ENCODE measurements around the gene IKZF4. TPM values are rescaled to one million over a fixed set of nuclear protein-coding genes. Genes with fewer than 3 reads are reported as not detected.

IKZF4 gene
- total RNA-seq (2022) (7.3 and 9.0 TPM in 2 replicates), Bru-seq, nascent RNA (percentile 53 among the genes with signal in this experiment), BruChase-seq, experiment 1, labeled RNA remaining after a 6-hour chase (percentile 76 among the genes with signal in this experiment), BruChase-seq, experiment 2, labeled RNA remaining after a 2-hour chase (percentile 68 among the genes with signal in this experiment)
- long read RNA-seq, result 0 reads

- no peak for DNase-seq
- no peaks in the 10 kb centered on the region for H3K9me3 Mint-ChIP-seq (ENCODE audit: low read depth, unreplicated experiment)
- H3K27me3 Mint-ChIP-seq (ENCODE audit: unreplicated experiment), result no peaks in the 10 kb centered on the region
- H3K4me1 Mint-ChIP-seq (ENCODE audit: low read depth, unreplicated experiment), result no peaks in the 10 kb centered on the region
- BruUV-seq (replicated peaks), result no TSS peak
- H3K4me3 Mint-ChIP-seq (ENCODE audit: low read depth, unreplicated experiment), result no peak within 1 kb of the TSS
- CTCF ChIA-PET, result interaction anchor here (0.6 kb wide), 1 partner anchor 22 kb away, joined by 3 read pairs; no protein-coding TSS in a partner anchor
- H3K36me3 Mint-ChIP-seq (ENCODE audit: insufficient read depth, unreplicated experiment), result peaks cover 7% of the 10 kb centered on the region
- H3K27ac Mint-ChIP-seq (ENCODE audit: unreplicated experiment), result no peak within 1 kb of the TSS
- intact Hi-C loops (cut with micrococcal nuclease; ENCODE audit: unreplicated experiment), result no loop called here
- TF ChIP-seq CTCF (IDR thresholded peaks at IDR 0.05; ENCODE audit: unreplicated experiment), result no peak
Measured at GRCh38 chr12:56020423-56021184, at the start of gene IKZF4. Gene IKZF4, plus strand, starts transcription at chr12:56021043. Its CDS starts 451 bp downstream, at chr12:56021494.

GRCh38 chr12:55972042-55972441, 48.8 kb upstream of the IKZF4 start:
- Mint-ChIP-seq H3K9me3 (ENCODE audit: low read depth, unreplicated experiment) (no peaks in the 10 kb centered on the region), H3K27me3 (ENCODE audit: unreplicated experiment) (no peaks in the 10 kb centered on the region), H3K4me1 (ENCODE audit: low read depth, unreplicated experiment) (peaks cover 21% of the 10 kb centered on the region), H3K36me3 (ENCODE audit: insufficient read depth, unreplicated experiment) (peaks cover 20% of the 10 kb centered on the region), H3K4me3 (ENCODE audit: low read depth, unreplicated experiment) (peak overlapping the region; percentile 13), H3K27ac (ENCODE audit: unreplicated experiment) (no peak overlapping the region)
- CTCF ChIA-PET, result no interaction called here
- intact Hi-C loops (cut with micrococcal nuclease; ENCODE audit: unreplicated experiment), result loop anchor here (2.0 kb wide), 1 partner anchor 45 kb away; the partner anchor contains the start of gene PYM1
- BruUV-seq (replicated peaks), result no TSS peak
- TF ChIP-seq CTCF (IDR thresholded peaks at IDR 0.05; ENCODE audit: unreplicated experiment), result no peak
- DNase-seq, result peak; percentile 46

GRCh38 chr12:55972456-55972855, 48.4 kb upstream of the IKZF4 start:
- peaks cover 16% of the 10 kb centered on the region for H3K36me3 Mint-ChIP-seq (ENCODE audit: insufficient read depth, unreplicated experiment)
- no TSS peak for BruUV-seq (replicated peaks)
- no peak for DNase-seq
- intact Hi-C loops (cut with micrococcal nuclease; ENCODE audit: unreplicated experiment), result loop anchor here (2.0 kb wide), 1 partner anchor 46 kb away; the partner anchor contains the start of gene PYM1
- TF ChIP-seq CTCF (IDR thresholded peaks at IDR 0.05; ENCODE audit: unreplicated experiment), result no peak
- CTCF ChIA-PET, result no interaction called here
- no peaks in the 10 kb centered on the region for H3K9me3 Mint-ChIP-seq (ENCODE audit: low read depth, unreplicated experiment)
- no peak overlapping the region for H3K4me3 Mint-ChIP-seq (ENCODE audit: low read depth, unreplicated experiment)
- H3K27ac Mint-ChIP-seq (ENCODE audit: unreplicated experiment), result no peak overlapping the region
- peaks cover 18% of the 10 kb centered on the region for H3K4me1 Mint-ChIP-seq (ENCODE audit: low read depth, unreplicated experiment)
- H3K27me3 Mint-ChIP-seq (ENCODE audit: unreplicated experiment), result no peaks in the 10 kb centered on the region

GRCh38 chr12:55972911-55973598, 47.8 kb upstream of the IKZF4 start:
- H3K4me1 Mint-ChIP-seq (ENCODE audit: low read depth, unreplicated experiment), result peaks cover 12% of the 10 kb centered on the region
- no peak overlapping the region for H3K4me3 Mint-ChIP-seq (ENCODE audit: low read depth, unreplicated experiment)
- H3K27me3 Mint-ChIP-seq (ENCODE audit: unreplicated experiment), result no peaks in the 10 kb centered on the region
- CTCF ChIA-PET, result interaction anchor here (0.6 to 2.2 kb wide), 17 partner anchors 11 to 291 kb away, joined by 3 to 25 read pairs (median 4); partner anchors contain the start of genes CD63, ORMDL2, PA2G4 and RDH5
- BruUV-seq (replicated peaks), result TSS peak; percentile 92
- no peak for TF ChIP-seq CTCF (IDR thresholded peaks at IDR 0.05; ENCODE audit: unreplicated experiment)
- no peak overlapping the region for H3K27ac Mint-ChIP-seq (ENCODE audit: unreplicated experiment)
- H3K36me3 Mint-ChIP-seq (ENCODE audit: insufficient read depth, unreplicated experiment), result peaks cover 10% of the 10 kb centered on the region
- H3K9me3 Mint-ChIP-seq (ENCODE audit: low read depth, unreplicated experiment), result no peaks in the 10 kb centered on the region
- intact Hi-C loops (cut with micrococcal nuclease; ENCODE audit: unreplicated experiment), result loop anchor here (2.0 kb wide), 1 partner anchor 46 kb away; the partner anchor contains the start of gene PYM1
- no peak for DNase-seq

Measured in Calu3 (cell line).